Stimulated activated CD4-positive, alpha-beta T cell treated with anti-CD3 and anti-CD28 coated beads, Interleukin-12 subunit alpha, Interleukin-12 subunit beta, amount 100 ng/mL, for 48 hours (primary cell): Measurements from ENCODE around the gene INTS11.

ENCODE experiments used
- DNase-seq, 3 donors: peaks; one replicate each; pipeline ENCODE4 v3.0.0-alpha.2; 2020; ENCODE audit warnings: low read depth in 2 of 3, low spot score in 1 of 3

The INTS11 gene

GRCh38 chr1:1270813-1271212, 53.6 kb downstream of the INTS11 start:
- DNase-seq: no peak

- no peak for DNase-seq
Measured at GRCh38 chr1:1268284-1268682, 56.2 kb downstream of the INTS11 start.

GRCh38 chr1:1267488-1268283, 56.8 kb downstream of the INTS11 start:
- DNase-seq: no peak

GRCh38 chr1:1264868-1265272, 59.6 kb downstream of the INTS11 start:
- DNase-seq: no peak

GRCh38 chr1:1264026-1264425, 60.4 kb downstream of the INTS11 start:
- DNase-seq: no peak

- DNase-seq: no peak
Measured at GRCh38 chr1:1262758-1263157, 61.7 kb downstream of the INTS11 start.

- no peak for DNase-seq
Measured at GRCh38 chr1:1262071-1262470, 62.4 kb downstream of the INTS11 start.
